HTERT RPE-1 (cell line): ENCODE data around the gene EDC3.

Experiments used
- in situ Hi-C: fragments of 300-500 bp; cut with MboI; formaldehyde crosslinking; loops from 4 replicates; pipeline ENCODE4 v1.14.3; 2020; ENCODE audit warnings: low sequenced_read_pairs

EDC3 gene

GRCh38 chr15:74653426-74654102, 42.3 kb downstream of the EDC3 start:
- in situ Hi-C loops = no loop called here

- in situ Hi-C loops = no loop called here
Measured at GRCh38 chr15:74651242-74651741, 44.5 kb downstream of the EDC3 start.

GRCh38 chr15:74648051-74648842, 47.6 kb downstream of the EDC3 start:
- in situ Hi-C loops = loop anchor here (25.0 kb wide), 1 partner anchor 114 kb away; no protein-coding TSS in a partner anchor

GRCh38 chr15:74646480-74646879, 49.3 kb downstream of the EDC3 start:
- in situ Hi-C loops = loop anchor here (25.0 kb wide), 1 partner anchor 116 kb away; no protein-coding TSS in a partner anchor

- in situ Hi-C loops = loop anchor here (25.0 kb wide), 1 partner anchor 119 kb away; no protein-coding TSS in a partner anchor
Measured at GRCh38 chr15:74643665-74644204, 52.1 kb downstream of the EDC3 start.

- in situ Hi-C loops = loop anchor here (25.0 kb wide), 1 partner anchor 119 kb away; no protein-coding TSS in a partner anchor
Measured at GRCh38 chr15:74642734-74643664, 52.8 kb downstream of the EDC3 start.

- in situ Hi-C loops = loop anchor here (25.0 kb wide), 1 partner anchor 120 kb away; no protein-coding TSS in a partner anchor
Measured at GRCh38 chr15:74642348-74642733, 53.5 kb downstream of the EDC3 start.

GRCh38 chr15:74641151-74641550, 54.7 kb downstream of the EDC3 start:
- in situ Hi-C loops = loop anchor here (25.0 kb wide), 1 partner anchor 121 kb away; no protein-coding TSS in a partner anchor

GRCh38 chr15:74636984-74637383, 58.8 kb downstream of the EDC3 start:
- in situ Hi-C loops = loop anchor here (25.0 kb wide), 1 partner anchor 125 kb away; no protein-coding TSS in a partner anchor

- in situ Hi-C loops = loop anchor here (25.0 kb wide), 1 partner anchor 127 kb away; no protein-coding TSS in a partner anchor
Measured at GRCh38 chr15:74635228-74635627, 60.6 kb downstream of the EDC3 start.

- in situ Hi-C loops = loop anchor here (25.0 kb wide), 1 partner anchor 129 kb away; no protein-coding TSS in a partner anchor
Measured at GRCh38 chr15:74633781-74634180, 62.0 kb downstream of the EDC3 start.

GRCh38 chr15:74632601-74633000, 63.2 kb downstream of the EDC3 start:
- in situ Hi-C loops = loop anchor here (25.0 kb wide), 1 partner anchor 130 kb away; no protein-coding TSS in a partner anchor

- in situ Hi-C loops = loop anchor here (25.0 kb wide), 1 partner anchor 130 kb away; no protein-coding TSS in a partner anchor
Measured at GRCh38 chr15:74631935-74632560, 63.8 kb downstream of the EDC3 start.

GRCh38 chr15:74631408-74631807, 64.4 kb downstream of the EDC3 start:
- in situ Hi-C loops = loop anchor here (25.0 kb wide), 1 partner anchor 131 kb away; no protein-coding TSS in a partner anchor

GRCh38 chr15:74631087-74631385, 64.8 kb downstream of the EDC3 start:
- in situ Hi-C loops = loop anchor here (25.0 kb wide), 1 partner anchor 131 kb away; no protein-coding TSS in a partner anchor

- in situ Hi-C loops = loop anchor here (25.0 kb wide), 1 partner anchor 132 kb away; no protein-coding TSS in a partner anchor
Measured at GRCh38 chr15:74630284-74631086, 65.3 kb downstream of the EDC3 start.

GRCh38 chr15:74629696-74630095, 66.1 kb downstream of the EDC3 start:
- in situ Hi-C loops = loop anchor here (25.0 kb wide), 1 partner anchor 133 kb away; no protein-coding TSS in a partner anchor

GRCh38 chr15:74628949-74629348, 66.9 kb downstream of the EDC3 start:
- in situ Hi-C loops = loop anchor here (25.0 kb wide), 1 partner anchor 133 kb away; no protein-coding TSS in a partner anchor
